Coronary artery (tissue), 2 donors: Measurements from ENCODE around the gene SLC5A6.

Experiments used
- DNase-seq: peaks from one replicate; pipeline ENCODE4 v3.0.0-alpha.2; 2017; ENCODE audit warnings: low spot score
- H3K27ac ChIP-seq, 2 donors: fragments of 200-600 bp; sonication (generic); one replicate each; pipeline ENCODE4 v1.5.1; 2016 to 2019
- H3K4me3 ChIP-seq: fragments of 200-600 bp; sonication (generic); 2 replicates; pipeline ENCODE4 v1.5.1; 2016; ENCODE audit warnings: mild to moderate bottlenecking, moderate library complexity
- CTCF ChIP-seq: fragments of 200-600 bp; sonication (generic); IDR thresholded peaks from one replicate; pipeline ENCODE4 v1.5.1; 2019; ENCODE audit warnings: antibody characterized with exemption

The SLC5A6 gene

GRCh38 chr2:27245116-27245515, 33.0 kb upstream of the SLC5A6 start:
- no peak for DNase-seq
- Histone ChIP-seq H3K4me3 (no peak overlapping the region), H3K27ac (no peak overlapping the region)
- TF ChIP-seq CTCF = no peak

- DNase-seq = no peak
- no peak overlapping the region for H3K27ac ChIP-seq
- no peak overlapping the region for H3K4me3 ChIP-seq
- TF ChIP-seq CTCF = no peak
Observed at GRCh38 chr2:27243391-27244130, 31.5 kb upstream of the SLC5A6 start.

- no peak for DNase-seq
- Histone ChIP-seq H3K27ac (no peak overlapping the region), H3K4me3 (no peak overlapping the region)
- TF ChIP-seq CTCF = no peak
Observed at GRCh38 chr2:27242614-27242951, 30.5 kb upstream of the SLC5A6 start.

GRCh38 chr2:27241761-27242613, 29.9 kb upstream of the SLC5A6 start:
- no peak overlapping the region for H3K27ac ChIP-seq
- H3K4me3 ChIP-seq = no peak overlapping the region
- DNase-seq = no peak
- TF ChIP-seq CTCF = no peak

GRCh38 chr2:27240406-27240805, 28.3 kb upstream of the SLC5A6 start:
- no peak for DNase-seq
- Histone ChIP-seq H3K4me3 (no peak overlapping the region), H3K27ac (no peak overlapping the region)
- TF ChIP-seq CTCF = no peak

GRCh38 chr2:27238976-27239375, 26.9 kb upstream of the SLC5A6 start:
- no peak for TF ChIP-seq CTCF
- Histone ChIP-seq H3K4me3 (no peak overlapping the region), H3K27ac (no peak overlapping the region)
- DNase-seq = no peak
